ENCODE data around the gene CHST13. TPM values are rescaled to one million over a fixed set of nuclear protein-coding genes. Genes with fewer than 3 reads are reported as not detected.

Gene CHST13
- total RNA-seq, 1 experiment from 2014 or later: not detected

- BruUV-seq (replicated peaks): no TSS peak
- ChIA-PET CTCF (no interaction called here), POLR2A (ENCODE audit: low non-redundant PET) (no interaction called here)
- peaks cover 6% of the 10 kb centered on the region for H3K4me1 ChIP-seq (ENCODE audit: insufficient read depth, low read length, poor library complexity, severe bottlenecking)
- TF ChIP-seq CTCF (conservative IDR thresholded peaks at IDR 0.05; ENCODE audit: low read depth, low read length): no peak
- TF ChIP-seq EZH2 (IDR thresholded peaks at IDR 0.05; ENCODE audit: borderline replicate concordance, low read depth, low read length, poor library complexity, severe bottlenecking): no peak
- intact Hi-C loops (cut with micrococcal nuclease; ENCODE audit: unreplicated experiment): no loop called here
- no peak overlapping the region for H3K4me3 ChIP-seq (ENCODE audit: low read depth, low read length, poor library complexity, severe bottlenecking)
- no peaks in the 10 kb centered on the region for H3K9me3 ChIP-seq (ENCODE audit: low read depth, low read length, poor library complexity, severe bottlenecking)
- no peaks in the 10 kb centered on the region for H3K27me3 ChIP-seq (replicated peaks; ENCODE audit: insufficient read depth, low read depth, low read length, poor library complexity)
- H3K27ac ChIP-seq (ENCODE audit: low read depth, low read length, poor library complexity, severe bottlenecking): no peak overlapping the region
- no peak for DNase-seq (ENCODE audit: low spot score)
- H3K36me3 ChIP-seq (ENCODE audit: insufficient read depth, low read length, poor library complexity, severe bottlenecking): no peaks in the 10 kb centered on the region
Measured at GRCh38 chr3:126484148-126484547, 39.8 kb upstream of the CHST13 start.

GRCh38 chr3:126484662-126485061, 39.3 kb upstream of the CHST13 start:
- intact Hi-C loops (cut with micrococcal nuclease; ENCODE audit: unreplicated experiment): no loop called here
- no peaks in the 10 kb centered on the region for H3K27me3 ChIP-seq (replicated peaks; ENCODE audit: insufficient read depth, low read depth, low read length, poor library complexity)
- H3K27ac ChIP-seq (ENCODE audit: low read depth, low read length, poor library complexity, severe bottlenecking): no peak overlapping the region
- no TSS peak for BruUV-seq (replicated peaks)
- H3K4me3 ChIP-seq (ENCODE audit: low read depth, low read length, poor library complexity, severe bottlenecking): no peak overlapping the region
- peaks cover 6% of the 10 kb centered on the region for H3K4me1 ChIP-seq (ENCODE audit: insufficient read depth, low read length, poor library complexity, severe bottlenecking)
- no peak for DNase-seq (ENCODE audit: low spot score)
- CTCF ChIA-PET: no interaction called here
- H3K36me3 ChIP-seq (ENCODE audit: insufficient read depth, low read length, poor library complexity, severe bottlenecking): no peaks in the 10 kb centered on the region
- no peaks in the 10 kb centered on the region for H3K9me3 ChIP-seq (ENCODE audit: low read depth, low read length, poor library complexity, severe bottlenecking)
- no peak for TF ChIP-seq CTCF (conservative IDR thresholded peaks at IDR 0.05; ENCODE audit: low read depth, low read length)
- POLR2A ChIA-PET (ENCODE audit: low non-redundant PET): no interaction called here

GRCh38 chr3:126485176-126485897, 38.6 kb upstream of the CHST13 start:
- BruUV-seq (replicated peaks): no TSS peak
- POLR2A ChIA-PET (ENCODE audit: low non-redundant PET): no interaction called here
- TF ChIP-seq EZH2 (IDR thresholded peaks at IDR 0.05; ENCODE audit: borderline replicate concordance, low read depth, low read length, poor library complexity, severe bottlenecking) (no peak), CTCF (conservative IDR thresholded peaks at IDR 0.05; ENCODE audit: low read depth, low read length) (no peak)
- Histone ChIP-seq H3K9me3 (ENCODE audit: low read depth, low read length, poor library complexity, severe bottlenecking) (no peaks in the 10 kb centered on the region), H3K4me1 (ENCODE audit: insufficient read depth, low read length, poor library complexity, severe bottlenecking) (peaks cover 6% of the 10 kb centered on the region), H3K27me3 (replicated peaks; ENCODE audit: insufficient read depth, low read depth, low read length, poor library complexity) (no peaks in the 10 kb centered on the region), H3K27ac (ENCODE audit: low read depth, low read length, poor library complexity, severe bottlenecking) (no peak overlapping the region), H3K4me3 (ENCODE audit: low read depth, low read length, poor library complexity, severe bottlenecking) (no peak overlapping the region), H3K36me3 (ENCODE audit: insufficient read depth, low read length, poor library complexity, severe bottlenecking) (no peaks in the 10 kb centered on the region)
- CTCF ChIA-PET: no interaction called here
- intact Hi-C loops (cut with micrococcal nuclease; ENCODE audit: unreplicated experiment): no loop called here
- no peak for DNase-seq (ENCODE audit: low spot score)

All from A673 (cell line).